Activated T-cell treated with anti-CD3 and anti-CD28 coated beads for 4 hours (primary cell): ENCODE measurements around the gene SPATC1L.
"Not testable (repeated sequence)": the region's sequence is repeated elsewhere in the genome, so short reads cannot be mapped to it uniquely, and the experiment has no call there.

ENCODE experiments used
- DNase-seq: peaks from one replicate; pipeline ENCODE4 v3.0.0-alpha.2; 2020

SPATC1L gene

GRCh38 chr21:46214478-46215340 lies 30.4 kb upstream of the SPATC1L start:
- DNase-seq: no peak

GRCh38 chr21:46213620-46214286 lies 29.5 kb upstream of the SPATC1L start:
- DNase-seq: no peak

GRCh38 chr21:46212721-46213484 lies 28.6 kb upstream of the SPATC1L start:
- no peak for DNase-seq

- DNase-seq: no peak
These were observed 27.8 kb upstream of the SPATC1L start for GRCh38 chr21:46211786-46212720.

GRCh38 chr21:46211376-46211775 lies 27.1 kb upstream of the SPATC1L start:
- DNase-seq: no peak

- DNase-seq: no peak
These were observed 26.3 kb upstream of the SPATC1L start for GRCh38 chr21:46210378-46211136.

GRCh38 chr21:46208761-46209721 lies 24.8 kb upstream of the SPATC1L start:
- DNase-seq: no peak

- DNase-seq: no peak
These were observed 23.8 kb upstream of the SPATC1L start for GRCh38 chr21:46207920-46208591.

GRCh38 chr21:46207006-46207919 lies 23.0 kb upstream of the SPATC1L start:
- DNase-seq: no peak

GRCh38 chr21:46206163-46207005 lies 22.1 kb upstream of the SPATC1L start:
- DNase-seq: no peak

- DNase-seq: no peak
These were observed 21.5 kb upstream of the SPATC1L start for GRCh38 chr21:46205766-46206162.

GRCh38 chr21:46205166-46205565 lies 20.9 kb upstream of the SPATC1L start:
- DNase-seq: no peak

GRCh38 chr21:46203203-46203600 lies 18.9 kb upstream of the SPATC1L start:
- no peak for DNase-seq

GRCh38 chr21:46202592-46203202 lies 18.4 kb upstream of the SPATC1L start:
- no peak for DNase-seq

GRCh38 chr21:46200877-46201803 lies 16.9 kb upstream of the SPATC1L start:
- DNase-seq: not testable (repeated sequence)
